Muscle of leg (tissue), 11 donors: ENCODE results near the gene PRKN. TPM values are rescaled to one million over a fixed set of nuclear protein-coding genes. Genes with fewer than 3 reads are reported as not detected.

Experiments
- DNase-seq: peaks from one replicate; pipeline ENCODE4 v3.0.0; 2013
- H3K27ac ChIP-seq: one replicate; pipeline ENCODE4 v1.5.1; 2013; ENCODE audit warnings: mild to moderate bottlenecking, low read length, control low read depth
- H3K27me3 ChIP-seq: one replicate; pipeline ENCODE4 v1.6.1; 2013; ENCODE audit warnings: low read length; ENCODE audit not compliant: control insufficient read depth, insufficient read depth
- H3K36me3 ChIP-seq: one replicate; pipeline ENCODE4 v1.6.1; 2013; ENCODE audit warnings: low read length; ENCODE audit not compliant: control insufficient read depth, insufficient read depth
- H3K4me1 ChIP-seq: one replicate; pipeline ENCODE4 v1.6.1; 2013; ENCODE audit warnings: low read length; ENCODE audit not compliant: control insufficient read depth, insufficient read depth
- H3K4me3 ChIP-seq: one replicate; pipeline ENCODE4 v1.5.1; 2013; ENCODE audit warnings: low read length, control low read depth
- H3K9me3 ChIP-seq: replicated peaks from 2 replicates; pipeline ENCODE4 v1.6.1; 2013; ENCODE audit warnings: low read depth, low read length; ENCODE audit not compliant: control insufficient read depth
- WGBS: methylation state at CpG from one replicate; pipeline ENCODE4 v1.1.5; 2013; ENCODE audit warnings: missing lambda C conversion rate; ENCODE audit not compliant: insufficient coverage; 5-methylcytosine and 5-hydroxymethylcytosine counted together
- polyA plus RNA-seq, 8 donors: library from polyadenylated mRNA; unstranded; fragments of 120-200 nt; gene quantifications; one replicate each; pipeline versions ENCODE4 v1.2.1 to v1.2.3, GENCODE V29; 2013; ENCODE audit warnings: inconsistent platforms in 1 of 8, low replicate concordance in 1 of 8; ENCODE audit not compliant: insufficient read length in 8 of 8, insufficient read depth in 1 of 8
- total RNA-seq: library from RNA; stranded (reverse); fragments of 120-200 nt; gene quantifications from one replicate; pipeline ENCODE4 v1.2.4, GENCODE V29; 2013

The PRKN gene
- total and polyA plus RNA-seq, 9 donors, result 2.5 to 4.7 (median 3.9) TPM

DNA sequence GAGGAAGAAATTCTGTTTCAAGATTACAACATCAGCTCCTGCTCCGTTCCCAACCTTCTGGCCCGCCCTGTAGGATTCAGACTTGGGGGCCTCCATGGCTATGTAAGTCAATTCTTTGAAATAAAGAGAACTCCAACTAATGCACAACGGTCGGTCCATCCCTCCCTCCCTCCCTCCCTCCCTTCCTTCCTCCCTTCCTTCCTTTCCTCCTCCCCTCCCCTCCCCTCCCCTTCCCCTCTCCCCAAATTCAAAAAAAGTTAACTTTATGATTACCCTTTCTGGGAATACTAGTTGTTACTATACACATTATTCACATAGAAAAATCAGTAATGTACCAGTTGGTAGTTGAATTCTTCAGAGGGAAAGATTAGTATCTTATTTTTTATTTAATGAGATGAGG, 1274.0 kb downstream of the PRKN start:
- Histone ChIP-seq H3K9me3 (no peaks in the 10 kb centered on the region), H3K27ac (no peak overlapping the region), H3K4me3 (no peak overlapping the region), H3K4me1 (no peaks in the 10 kb centered on the region), H3K36me3 (no peaks in the 10 kb centered on the region), H3K27me3 (no peaks in the 10 kb centered on the region)
- DNase-seq, result no peak
- no CpG with 5 or more reads among the region's 4 CpGs for WGBS

DNA sequence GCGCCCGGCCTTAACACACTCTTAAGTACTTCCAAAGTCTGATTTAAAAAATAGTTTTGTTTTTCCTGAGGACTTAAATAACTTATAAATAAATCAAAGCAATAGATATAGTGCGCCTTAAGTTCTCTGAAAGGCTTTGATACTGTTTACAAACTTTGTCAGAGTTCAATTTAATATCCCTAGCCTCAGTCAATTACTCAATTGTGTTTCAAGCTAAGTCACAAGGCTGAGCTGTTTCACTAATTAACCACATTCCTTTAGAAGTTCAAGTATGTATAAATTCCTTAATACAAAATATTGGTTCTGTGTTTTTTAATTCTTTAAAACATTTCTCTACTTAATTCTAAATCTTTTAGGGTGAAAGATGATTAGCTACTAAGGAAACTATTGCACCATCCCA, 1275.3 kb downstream of the PRKN start:
- H3K4me3 ChIP-seq, result no peak overlapping the region
- no peaks in the 10 kb centered on the region for H3K4me1 ChIP-seq
- DNase-seq, result no peak
- WGBS, result no CpG with 5 or more reads among the region's 3 CpGs
- no peaks in the 10 kb centered on the region for H3K27me3 ChIP-seq
- H3K27ac ChIP-seq, result no peak overlapping the region
- no peaks in the 10 kb centered on the region for H3K9me3 ChIP-seq
- H3K36me3 ChIP-seq, result no peaks in the 10 kb centered on the region

DNA sequence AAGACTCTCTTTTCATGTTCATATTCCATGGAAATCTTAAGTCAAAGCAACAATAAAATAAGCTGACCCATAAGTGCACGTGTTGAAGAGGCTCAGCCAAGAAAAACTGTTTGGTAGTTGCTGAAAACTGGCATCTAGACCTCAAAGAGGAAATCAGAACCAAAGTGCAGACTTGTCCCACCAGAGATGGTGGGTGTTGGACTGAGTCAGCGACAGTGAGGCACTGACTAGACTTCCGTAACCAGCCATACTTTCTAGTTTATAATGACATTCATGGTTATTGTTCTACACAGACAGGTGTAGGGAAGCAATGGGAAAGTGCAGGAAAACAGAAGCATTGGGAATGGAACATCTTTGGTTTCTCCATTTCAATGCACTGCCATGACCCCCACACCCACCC, 1278.0 kb downstream of the PRKN start:
- Histone ChIP-seq H3K4me1 (peaks cover 14% of the 10 kb centered on the region), H3K4me3 (no peak overlapping the region), H3K9me3 (no peaks in the 10 kb centered on the region), H3K36me3 (no peaks in the 10 kb centered on the region), H3K27ac (no peak overlapping the region), H3K27me3 (no peaks in the 10 kb centered on the region)
- WGBS, result 43% methylated on average over 1 of the region's 3 CpGs
- DNase-seq, result no peak

DNA sequence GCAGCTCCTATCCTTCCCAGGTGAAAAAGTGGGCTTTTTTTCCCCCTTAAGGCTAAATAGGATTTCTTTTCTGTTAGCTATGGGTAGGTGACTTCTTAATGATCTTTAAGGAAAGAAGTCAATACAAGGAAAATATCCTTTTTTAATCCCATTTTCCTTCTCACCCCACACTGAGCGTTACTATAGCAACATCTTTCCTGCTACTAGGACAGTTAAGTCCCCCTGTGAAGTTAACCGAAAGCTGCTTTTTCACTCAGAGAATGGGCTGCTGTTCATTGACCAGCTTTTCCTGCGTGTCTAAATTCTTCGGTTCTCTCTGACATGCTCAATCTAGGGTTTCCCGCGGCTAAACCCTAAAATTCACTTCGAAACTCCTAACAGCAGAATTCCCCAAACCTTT, 1280.6 kb downstream of the PRKN start:
- Histone ChIP-seq H3K36me3 (no peaks in the 10 kb centered on the region), H3K4me3 (no peak overlapping the region), H3K4me1 (peaks cover 23% of the 10 kb centered on the region), H3K27me3 (no peaks in the 10 kb centered on the region), H3K27ac (no peak overlapping the region), H3K9me3 (no peaks in the 10 kb centered on the region)
- DNase-seq, result no peak
- 100% methylated on average over 2 of the region's 7 CpGs for WGBS

DNA sequence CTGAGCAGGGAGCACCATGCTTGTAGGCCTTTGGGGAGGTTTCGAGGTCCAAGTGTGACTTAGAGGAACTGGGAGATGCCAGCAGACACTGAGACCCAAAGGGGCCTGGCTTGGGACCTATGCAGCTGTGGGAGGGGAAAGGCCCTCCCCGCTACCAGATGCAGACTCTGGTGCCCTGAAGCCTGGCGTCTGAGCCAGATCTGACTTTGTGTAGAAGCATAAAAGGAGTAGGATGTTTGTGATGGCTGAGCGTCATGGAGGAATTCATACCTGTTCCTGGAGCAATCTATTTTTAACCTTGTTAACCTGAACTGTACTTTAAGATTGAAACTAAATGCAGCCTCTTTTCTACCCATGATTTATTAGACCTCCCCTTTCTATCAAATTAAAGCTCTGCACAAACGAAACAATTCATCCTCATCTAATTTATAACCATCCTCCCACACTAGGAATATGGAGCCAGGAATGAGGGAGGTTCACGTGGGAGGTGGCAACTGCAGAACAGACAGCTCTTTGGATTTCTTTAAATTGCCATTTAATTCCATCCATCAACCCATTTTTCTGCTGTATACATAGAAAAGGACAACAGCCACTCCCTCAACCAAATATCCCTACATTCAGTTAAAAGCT, 1281.2 kb downstream of the PRKN start:
- Histone ChIP-seq H3K27ac (no peak overlapping the region), H3K27me3 (no peaks in the 10 kb centered on the region), H3K4me1 (peaks cover 26% of the 10 kb centered on the region), H3K9me3 (no peaks in the 10 kb centered on the region), H3K36me3 (no peaks in the 10 kb centered on the region), H3K4me3 (no peak overlapping the region)
- 78% methylated on average over 1 of the region's 6 CpGs for WGBS
- no peak for DNase-seq

DNA sequence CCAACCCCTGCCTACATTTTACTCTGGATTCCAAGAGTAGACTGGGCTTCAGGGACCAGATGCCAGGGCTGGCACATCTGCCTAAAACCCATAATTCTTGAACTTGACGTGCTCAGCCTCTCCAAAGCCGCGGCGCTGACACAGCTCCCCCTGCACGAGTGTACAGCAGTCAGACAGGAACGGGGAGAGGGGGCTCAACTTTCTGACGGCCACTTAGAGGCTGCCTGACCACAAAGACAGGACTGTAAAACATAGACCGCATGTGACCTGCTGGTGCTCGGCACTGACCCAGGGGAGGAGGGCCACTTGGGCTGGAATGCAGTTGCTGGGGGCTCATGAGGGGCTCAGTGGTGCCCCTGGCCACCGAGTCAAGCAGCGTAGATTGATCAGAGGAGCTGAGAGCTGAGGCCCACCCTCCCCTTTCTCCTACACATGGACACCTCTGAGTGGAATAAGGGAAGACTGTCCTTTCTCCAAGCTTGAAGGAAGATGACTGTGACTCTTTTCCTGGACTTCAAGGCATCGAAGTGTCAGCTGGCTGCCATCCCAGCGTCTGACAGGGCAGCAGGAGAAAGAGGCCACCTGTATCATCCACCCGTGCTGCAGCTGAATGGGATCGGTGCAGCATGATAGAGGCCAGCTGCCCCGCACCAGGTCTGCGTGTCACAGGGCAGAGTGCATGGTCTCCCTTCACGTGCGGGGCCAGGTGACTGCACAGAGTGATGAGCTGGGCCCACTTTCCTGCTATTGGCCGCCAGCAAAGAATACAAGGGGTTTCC, 1282.4 kb downstream of the PRKN start:
- 50% methylated on average over 18 of the region's 20 CpGs for WGBS
- no peaks in the 10 kb centered on the region for H3K9me3 ChIP-seq
- peak; percentile 31 for DNase-seq
- H3K36me3 ChIP-seq, result no peaks in the 10 kb centered on the region
- H3K27ac ChIP-seq, result no peak overlapping the region
- H3K4me1 ChIP-seq, result peaks cover 26% of the 10 kb centered on the region
- no peak overlapping the region for H3K4me3 ChIP-seq
- no peaks in the 10 kb centered on the region for H3K27me3 ChIP-seq

DNA sequence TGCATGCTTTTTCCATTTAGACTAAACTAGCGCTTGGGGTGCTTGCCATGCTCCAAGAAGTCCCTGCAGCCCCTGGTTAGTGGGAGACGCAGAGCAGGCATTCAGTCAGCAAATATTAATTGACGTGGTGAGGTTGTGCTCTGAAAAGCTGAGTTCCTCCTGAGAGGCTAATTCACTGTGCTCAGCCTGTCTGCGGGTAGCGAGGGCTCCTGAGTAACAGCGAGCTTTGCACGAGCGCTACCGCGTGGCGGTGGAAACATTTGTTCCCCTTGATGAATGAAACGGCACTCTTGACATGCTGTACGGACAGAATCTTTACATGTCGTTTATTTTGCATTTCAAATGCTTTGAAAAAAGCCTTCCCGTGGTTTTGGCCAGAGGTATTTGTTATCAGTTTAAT, 1283.1 kb downstream of the PRKN start:
- 48% methylated on average over 11 of the region's 15 CpGs for WGBS
- H3K4me1 ChIP-seq, result peaks cover 26% of the 10 kb centered on the region
- peak overlapping the region; percentile 29 for H3K27ac ChIP-seq
- H3K4me3 ChIP-seq, result no peak overlapping the region
- DNase-seq, result peak; percentile 69
- H3K36me3 ChIP-seq, result no peaks in the 10 kb centered on the region
- H3K9me3 ChIP-seq, result no peaks in the 10 kb centered on the region
- H3K27me3 ChIP-seq, result no peaks in the 10 kb centered on the region

DNA sequence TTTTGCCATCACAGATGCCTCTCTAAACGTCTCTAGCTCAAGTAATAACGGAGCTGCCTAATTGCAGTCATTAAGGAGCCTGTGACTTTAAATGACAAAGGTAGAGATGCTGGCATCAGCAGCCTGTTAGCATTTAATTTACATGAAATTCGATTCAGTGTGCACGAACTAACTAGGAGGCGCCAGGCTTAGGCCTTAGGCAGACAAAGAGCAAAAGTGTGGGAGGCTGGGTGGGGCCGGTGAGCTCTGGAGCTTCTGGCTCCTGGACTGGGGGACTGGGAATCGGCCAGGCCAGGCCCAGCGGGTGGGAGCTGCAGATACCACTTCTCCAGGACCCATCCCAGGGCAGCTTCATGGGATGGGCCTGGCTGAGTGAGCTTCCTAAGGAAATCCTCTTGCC, 1283.7 kb downstream of the PRKN start:
- no peaks in the 10 kb centered on the region for H3K36me3 ChIP-seq
- H3K4me3 ChIP-seq, result no peak overlapping the region
- peak overlapping the region; percentile 29 for H3K27ac ChIP-seq
- H3K4me1 ChIP-seq, result peaks cover 32% of the 10 kb centered on the region
- WGBS, result 51% methylated on average over 6 of the region's 8 CpGs
- DNase-seq, result peak; percentile 41
- H3K27me3 ChIP-seq, result no peaks in the 10 kb centered on the region
- H3K9me3 ChIP-seq, result no peaks in the 10 kb centered on the region

DNA sequence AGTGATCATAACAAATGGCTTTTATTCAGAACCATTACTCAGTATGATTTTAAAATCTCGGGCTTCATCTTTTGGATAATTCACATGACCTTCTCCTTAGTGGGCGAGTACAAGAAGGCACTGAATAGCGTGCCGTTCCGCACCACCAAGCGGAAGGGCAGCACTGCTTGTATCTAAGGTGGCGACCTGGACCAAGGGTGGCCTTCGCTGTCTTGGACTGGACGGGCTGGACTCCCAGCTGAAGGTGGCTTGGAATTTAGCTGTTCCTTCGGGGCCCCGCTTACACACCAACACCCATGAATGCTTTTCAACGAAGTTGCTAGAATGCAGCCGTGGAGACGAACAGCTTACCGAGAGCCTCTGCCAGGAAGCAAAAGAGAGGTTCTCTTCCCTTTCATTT, 1285.1 kb downstream of the PRKN start:
- Histone ChIP-seq H3K27me3 (no peaks in the 10 kb centered on the region), H3K36me3 (no peaks in the 10 kb centered on the region), H3K9me3 (no peaks in the 10 kb centered on the region), H3K4me3 (no peak overlapping the region), H3K27ac (no peak overlapping the region), H3K4me1 (peaks cover 32% of the 10 kb centered on the region)
- DNase-seq, result no peak
- 76% methylated on average over 14 of the region's 15 CpGs for WGBS

DNA sequence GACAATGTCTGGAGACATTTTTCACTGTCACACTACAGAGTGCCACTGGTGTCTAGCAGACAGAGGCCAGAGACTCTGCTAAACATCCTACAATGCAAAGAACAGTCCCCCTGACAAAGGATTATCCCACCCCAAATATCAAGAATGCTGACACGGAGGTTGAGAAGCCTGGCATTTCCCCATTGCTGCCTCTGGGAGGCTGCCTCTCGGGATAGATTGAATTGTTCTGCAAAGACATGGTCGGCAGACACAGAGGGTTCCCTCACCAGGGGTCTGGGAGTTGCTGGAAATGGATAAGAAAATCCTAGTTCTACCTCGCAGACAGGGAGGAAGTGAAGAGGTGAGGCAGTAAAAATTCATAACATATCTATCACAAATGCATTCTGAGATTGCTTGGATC, 1287.3 kb downstream of the PRKN start:
- no peaks in the 10 kb centered on the region for H3K9me3 ChIP-seq
- no peaks in the 10 kb centered on the region for H3K27me3 ChIP-seq
- no peak overlapping the region for H3K4me3 ChIP-seq
- no peak overlapping the region for H3K27ac ChIP-seq
- no peak for DNase-seq
- 82% methylated on average over 3 of the region's 4 CpGs for WGBS
- no peaks in the 10 kb centered on the region for H3K36me3 ChIP-seq
- peaks cover 30% of the 10 kb centered on the region for H3K4me1 ChIP-seq
